Stimulated activated naive CD8-positive, alpha-beta T cell treated with anti-CD3 and anti-CD28 coated beads, Interleukin-15, Interleukin-2, amounts not matched to agents 100 ng/mL and 50 ng/mL, for 24 hours (primary cell): ENCODE data around the gene OR2S2.

ENCODE experiments used
- H3K27ac Mint-ChIP-seq: one replicate; pipeline ENCODE4 v1.8.0; 2021; ENCODE audit warnings: mild to moderate bottlenecking, mixed read lengths
- H3K27me3 Mint-ChIP-seq: one replicate; pipeline ENCODE4 v1.8.0; 2021; ENCODE audit warnings: mixed read lengths
- H3K36me3 Mint-ChIP-seq: one replicate; pipeline ENCODE4 v1.8.0; 2021; ENCODE audit warnings: low read depth, mixed read lengths
- H3K4me1 Mint-ChIP-seq: one replicate; pipeline ENCODE4 v1.8.0; 2021; ENCODE audit warnings: low read depth, mixed read lengths
- H3K4me3 Mint-ChIP-seq: one replicate; pipeline ENCODE4 v1.8.0; 2021; ENCODE audit warnings: mild to moderate bottlenecking, mixed read lengths
- H3K9me3 Mint-ChIP-seq: one replicate; pipeline ENCODE4 v1.8.0; 2021; ENCODE audit warnings: mixed read lengths

The OR2S2 gene

DNA sequence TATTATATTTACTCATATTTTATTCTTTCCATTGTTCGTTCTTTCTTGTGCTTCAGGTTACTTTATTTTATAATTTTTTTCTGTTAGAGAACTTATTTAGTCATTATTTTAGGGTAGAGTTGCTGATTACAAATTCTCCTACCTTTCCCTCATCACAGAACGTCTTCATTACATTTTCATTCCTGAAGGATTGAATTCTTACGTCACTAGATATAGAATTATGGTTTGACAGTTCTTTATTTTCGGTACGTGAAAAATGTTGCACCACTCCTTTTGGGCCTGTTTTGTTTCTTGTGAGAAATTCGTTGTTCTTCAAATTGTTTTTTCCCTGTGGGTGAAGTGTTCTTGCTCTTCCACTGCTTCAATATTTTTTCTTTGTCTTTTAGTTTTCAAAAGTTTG lies 20.8 kb upstream of the OR2S2 start:
- Mint-ChIP-seq H3K9me3 (peaks cover 26% of the 10 kb centered on the region), H3K27ac (no peak overlapping the region), H3K4me1 (no peaks in the 10 kb centered on the region), H3K4me3 (no peak overlapping the region), H3K36me3 (peaks cover 5% of the 10 kb centered on the region), H3K27me3 (peaks cover 62% of the 10 kb centered on the region)

DNA sequence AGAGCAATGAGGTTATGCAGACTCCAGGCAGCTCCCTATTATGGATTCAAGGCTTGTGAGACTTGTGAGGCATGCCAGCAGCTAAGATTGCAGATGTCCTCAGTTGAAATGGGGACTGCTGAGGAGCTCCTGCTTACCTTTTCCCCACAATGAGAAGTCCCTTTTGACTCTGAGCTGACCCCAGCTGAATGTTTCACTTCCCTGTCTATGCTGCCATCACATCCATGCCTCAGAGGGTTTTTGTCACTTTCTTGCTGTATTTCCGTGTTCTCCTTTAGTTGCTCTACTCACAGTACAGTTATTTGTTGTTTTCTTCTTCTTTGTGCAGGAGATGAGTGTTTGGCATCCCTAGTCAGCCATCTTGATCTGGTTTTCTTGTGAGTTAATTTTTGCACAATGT lies 18.8 kb upstream of the OR2S2 start:
- Mint-ChIP-seq H3K4me3 (no peak overlapping the region), H3K9me3 (peaks cover 26% of the 10 kb centered on the region), H3K36me3 (peaks cover 5% of the 10 kb centered on the region), H3K27me3 (peaks cover 82% of the 10 kb centered on the region), H3K4me1 (peaks cover 9% of the 10 kb centered on the region), H3K27ac (no peak overlapping the region)

GRCh38 chr9:35974800-35975199 lies 16.8 kb upstream of the OR2S2 start:
- peaks cover 5% of the 10 kb centered on the region for H3K36me3 Mint-ChIP-seq
- H3K9me3 Mint-ChIP-seq = peaks cover 26% of the 10 kb centered on the region
- H3K27me3 Mint-ChIP-seq = peaks cover 79% of the 10 kb centered on the region
- H3K4me1 Mint-ChIP-seq = peaks cover 9% of the 10 kb centered on the region
- no peak overlapping the region for H3K27ac Mint-ChIP-seq
- no peak overlapping the region for H3K4me3 Mint-ChIP-seq

- H3K4me3 Mint-ChIP-seq = no peak overlapping the region
- peaks cover 9% of the 10 kb centered on the region for H3K4me1 Mint-ChIP-seq
- H3K27ac Mint-ChIP-seq = no peak overlapping the region
- H3K27me3 Mint-ChIP-seq = peaks cover 77% of the 10 kb centered on the region
- H3K9me3 Mint-ChIP-seq = peaks cover 26% of the 10 kb centered on the region
- peaks cover 5% of the 10 kb centered on the region for H3K36me3 Mint-ChIP-seq
Observed at GRCh38 chr9:35972093-35972492, 14.1 kb upstream of the OR2S2 start.

DNA sequence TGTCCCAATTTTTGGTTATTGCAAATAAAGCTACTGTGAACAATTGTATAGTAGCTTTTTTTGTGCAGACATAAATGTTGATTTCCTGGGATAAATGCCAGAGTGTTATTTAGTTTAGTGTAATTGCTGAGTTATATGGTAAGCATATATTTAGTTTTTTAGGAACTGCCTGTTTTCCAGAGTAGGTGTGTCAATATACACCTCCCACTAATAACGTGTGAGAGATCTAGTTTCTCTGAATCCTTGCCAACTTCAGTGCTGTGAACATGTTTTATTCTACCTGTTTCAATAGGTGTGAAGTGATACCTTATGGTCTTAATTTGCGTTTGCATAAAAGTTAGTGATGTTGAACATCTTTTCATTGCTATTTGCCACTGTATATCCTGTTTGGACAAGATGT lies 9.1 kb upstream of the OR2S2 start:
- no peaks in the 10 kb centered on the region for H3K36me3 Mint-ChIP-seq
- H3K4me3 Mint-ChIP-seq = no peak overlapping the region
- H3K9me3 Mint-ChIP-seq = no peaks in the 10 kb centered on the region
- H3K27ac Mint-ChIP-seq = no peak overlapping the region
- peaks cover 32% of the 10 kb centered on the region for H3K27me3 Mint-ChIP-seq
- H3K4me1 Mint-ChIP-seq = no peaks in the 10 kb centered on the region

- Mint-ChIP-seq H3K27ac (no peak overlapping the region), H3K4me1 (no peaks in the 10 kb centered on the region), H3K36me3 (no peaks in the 10 kb centered on the region), H3K9me3 (no peaks in the 10 kb centered on the region), H3K4me3 (no peak overlapping the region), H3K27me3 (peaks cover 25% of the 10 kb centered on the region)
Observed at GRCh38 chr9:35966433-35966832, 8.5 kb upstream of the OR2S2 start.

DNA sequence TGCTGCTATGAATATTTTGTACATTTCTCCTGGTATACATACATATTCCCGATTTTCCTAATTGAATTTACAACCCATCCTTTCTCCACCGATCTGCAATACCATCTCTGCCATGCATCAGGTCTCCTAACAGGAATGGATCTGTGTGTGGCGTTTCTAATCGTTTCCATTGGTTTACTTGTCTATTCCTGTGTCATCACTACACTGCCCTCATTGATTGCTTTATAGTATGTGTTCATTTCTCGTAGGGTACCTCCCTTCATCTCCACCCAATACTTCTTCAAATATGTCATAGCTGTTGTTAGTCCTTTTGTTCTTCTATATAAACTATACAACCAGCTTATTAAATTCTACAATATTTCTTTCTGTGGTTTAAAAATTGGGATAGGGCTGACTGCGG lies 7.1 kb upstream of the OR2S2 start:
- Mint-ChIP-seq H3K4me1 (no peaks in the 10 kb centered on the region), H3K27ac (no peak overlapping the region), H3K36me3 (no peaks in the 10 kb centered on the region), H3K9me3 (no peaks in the 10 kb centered on the region), H3K27me3 (peaks cover 14% of the 10 kb centered on the region), H3K4me3 (no peak overlapping the region)

DNA sequence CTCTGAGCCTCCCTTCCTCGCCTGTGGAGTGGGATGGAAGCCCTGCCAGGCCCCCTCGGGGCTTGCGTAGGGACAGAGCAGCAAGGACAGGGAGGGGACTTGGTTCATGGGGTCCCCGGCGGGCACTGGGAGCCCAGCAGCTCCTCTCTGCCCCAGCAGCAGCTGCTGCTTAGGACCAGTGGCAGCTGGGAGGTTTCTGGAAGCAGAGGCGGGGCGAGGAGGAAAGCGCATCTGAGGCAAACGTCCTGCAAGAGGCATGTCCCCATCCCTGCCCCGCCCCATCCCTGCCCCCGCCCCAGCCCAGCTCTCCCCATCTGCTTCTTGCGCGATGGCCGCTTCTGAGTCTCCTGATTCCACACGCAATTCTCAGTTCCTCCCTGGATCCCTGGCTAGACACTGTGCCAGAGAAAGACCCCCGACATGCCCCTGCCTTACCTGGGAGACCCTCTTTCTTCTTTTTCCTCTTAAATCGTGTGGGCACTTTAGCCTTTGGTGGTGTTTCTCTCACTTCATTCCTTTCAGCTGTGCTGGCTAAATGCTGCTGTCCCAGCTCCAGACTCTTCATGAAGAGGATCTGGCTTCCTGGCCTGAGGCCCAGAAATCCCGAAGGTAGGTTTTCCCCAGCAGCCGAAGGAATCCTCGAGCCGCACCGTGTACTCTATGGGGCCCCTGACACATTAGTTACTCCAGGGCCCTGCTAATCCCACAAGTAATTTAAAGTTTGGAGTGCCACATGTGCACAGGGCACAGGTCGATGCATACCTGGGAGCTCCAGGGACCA lies 4.4 kb upstream of the OR2S2 start:
- H3K27me3 Mint-ChIP-seq = peaks cover 3% of the 10 kb centered on the region
- H3K4me1 Mint-ChIP-seq = no peaks in the 10 kb centered on the region

GRCh38 chr9:35960039-35960655 lies 2.2 kb upstream of the OR2S2 start:
- H3K9me3 Mint-ChIP-seq = no peaks in the 10 kb centered on the region
- H3K4me1 Mint-ChIP-seq = no peaks in the 10 kb centered on the region
- no peak overlapping the region for H3K4me3 Mint-ChIP-seq
- H3K27ac Mint-ChIP-seq = no peak overlapping the region
- no peaks in the 10 kb centered on the region for H3K36me3 Mint-ChIP-seq
- H3K27me3 Mint-ChIP-seq = peaks cover 6% of the 10 kb centered on the region

More for the DNA sequence above, 4.4 kb upstream of the OR2S2 start:
- Mint-ChIP-seq H3K27ac (no peak overlapping the region), H3K9me3 (no peaks in the 10 kb centered on the region), H3K4me3 (no peak overlapping the region), H3K36me3 (no peaks in the 10 kb centered on the region)

DNA sequence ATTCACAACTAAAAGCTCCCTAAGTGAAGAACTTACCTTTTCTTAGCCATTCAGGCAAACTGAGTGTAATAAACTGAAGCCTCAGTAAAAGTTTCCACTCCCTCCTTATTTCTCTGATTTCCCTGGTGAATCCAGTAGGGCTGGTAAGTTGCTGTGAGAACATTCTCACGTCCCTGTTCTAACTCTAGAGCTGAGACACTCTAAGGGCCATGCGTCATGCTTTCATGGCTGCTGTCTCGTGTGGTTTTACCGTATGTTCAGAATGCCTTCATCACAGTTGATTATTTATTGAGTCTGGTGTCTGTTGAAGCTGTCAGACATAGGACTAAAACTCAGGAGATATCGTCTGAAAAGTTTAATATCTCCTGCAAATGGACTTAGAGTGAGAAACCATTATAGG lies 1.3 kb downstream of the OR2S2 start:
- Mint-ChIP-seq H3K4me3 (no peak overlapping the region), H3K36me3 (no peaks in the 10 kb centered on the region), H3K4me1 (no peaks in the 10 kb centered on the region), H3K27me3 (peaks cover 13% of the 10 kb centered on the region), H3K27ac (no peak overlapping the region), H3K9me3 (no peaks in the 10 kb centered on the region)

- Mint-ChIP-seq H3K36me3 (no peaks in the 10 kb centered on the region), H3K4me3 (no peak overlapping the region), H3K4me1 (no peaks in the 10 kb centered on the region), H3K27me3 (peaks cover 13% of the 10 kb centered on the region), H3K27ac (no peak overlapping the region), H3K9me3 (no peaks in the 10 kb centered on the region)
Observed at GRCh38 chr9:35954942-35955546, 2.9 kb downstream of the OR2S2 start.

- Mint-ChIP-seq H3K27ac (no peak overlapping the region), H3K4me3 (no peak overlapping the region), H3K4me1 (no peaks in the 10 kb centered on the region), H3K36me3 (no peaks in the 10 kb centered on the region), H3K9me3 (no peaks in the 10 kb centered on the region), H3K27me3 (peaks cover 13% of the 10 kb centered on the region)
Observed at GRCh38 chr9:35952526-35953191, 5.3 kb downstream of the OR2S2 start.

- Mint-ChIP-seq H3K4me1 (no peaks in the 10 kb centered on the region), H3K9me3 (no peaks in the 10 kb centered on the region), H3K36me3 (no peaks in the 10 kb centered on the region), H3K4me3 (no peak overlapping the region), H3K27me3 (peaks cover 12% of the 10 kb centered on the region), H3K27ac (no peak overlapping the region)
Observed at GRCh38 chr9:35951736-35952135, 6.2 kb downstream of the OR2S2 start.

DNA sequence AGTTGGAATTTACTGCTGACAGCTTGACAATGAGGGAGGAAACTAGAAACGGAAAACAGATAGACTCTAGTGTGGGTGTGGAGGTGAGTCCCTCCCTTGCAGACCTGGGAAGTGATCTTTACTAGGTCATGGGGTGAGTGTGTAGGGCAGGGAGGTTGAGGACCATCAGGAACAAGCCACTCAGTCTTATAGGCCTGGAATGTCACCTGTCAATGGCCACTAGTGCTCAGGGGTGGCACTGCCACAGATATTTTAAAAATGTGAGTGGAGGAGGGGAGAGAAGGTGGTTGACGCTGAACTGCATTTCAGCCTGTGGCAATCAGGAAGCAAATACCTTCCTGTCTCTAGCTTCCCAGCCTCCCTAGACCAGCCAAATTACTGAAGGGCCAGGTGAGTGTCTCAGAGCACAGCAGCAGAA lies 9.0 kb downstream of the OR2S2 start:
- Mint-ChIP-seq H3K27ac (no peak overlapping the region), H3K4me1 (peaks cover 9% of the 10 kb centered on the region), H3K4me3 (no peak overlapping the region), H3K9me3 (no peaks in the 10 kb centered on the region), H3K36me3 (no peaks in the 10 kb centered on the region), H3K27me3 (peaks cover 4% of the 10 kb centered on the region)

DNA sequence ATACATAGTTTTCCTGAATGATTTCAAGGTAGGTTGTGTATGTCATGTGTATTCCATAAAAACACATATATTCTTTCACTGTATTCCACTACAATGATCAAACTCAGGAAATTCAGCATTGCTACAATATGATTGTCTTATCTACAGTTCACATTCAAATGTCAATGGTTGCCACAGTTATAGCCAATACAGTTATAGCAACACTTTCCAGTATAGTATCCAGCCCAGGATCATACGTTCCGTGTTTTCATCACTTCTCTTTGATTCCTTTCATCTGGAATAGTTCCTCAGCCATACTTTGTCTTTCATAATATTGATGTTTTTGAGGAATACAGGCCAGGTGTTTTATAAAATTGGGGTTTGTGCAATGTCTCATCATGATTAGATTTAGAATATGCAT lies 9.5 kb downstream of the OR2S2 start:
- H3K27me3 Mint-ChIP-seq = peaks cover 4% of the 10 kb centered on the region
- no peaks in the 10 kb centered on the region for H3K36me3 Mint-ChIP-seq
- no peaks in the 10 kb centered on the region for H3K9me3 Mint-ChIP-seq
- no peak overlapping the region for H3K4me3 Mint-ChIP-seq
- peaks cover 9% of the 10 kb centered on the region for H3K4me1 Mint-ChIP-seq
- no peak overlapping the region for H3K27ac Mint-ChIP-seq
